Calu3 (cell line): ENCODE data around the gene ZNF791. TPM values are rescaled to one million over a fixed set of nuclear protein-coding genes. Genes with fewer than 3 reads are reported as not detected.

Source experiments
- BruUV-seq: library from RNA; stranded (reverse); fragments of 400-500 nt; replicated peaks from 2 replicates; lab custom pipeline; 2021; lab: Mats Ljungman, UMichigan
- CTCF ChIA-PET: fragments of 300-600 bp; sonication (Branson Sonifier 250); formaldehyde crosslinking; loops from one replicate; lab custom pipeline; 2022; ENCODE audit warnings: antibody characterized with exemption; lab: Charles Lee
- DNase-seq: peaks from one replicate; pipeline ENCODE4 v3.0.0; 2022
- H3K27ac Mint-ChIP-seq: one replicate; pipeline ENCODE4 v1.8.0; 2022; ENCODE audit warnings: mixed read lengths; ENCODE audit not compliant: unreplicated experiment
- H3K27me3 Mint-ChIP-seq: one replicate; pipeline ENCODE4 v1.8.0; 2022; ENCODE audit warnings: mixed read lengths; ENCODE audit not compliant: unreplicated experiment
- H3K36me3 Mint-ChIP-seq: one replicate; pipeline ENCODE4 v1.8.0; 2022; ENCODE audit warnings: mild to moderate bottlenecking, moderate library complexity, mixed read lengths; ENCODE audit not compliant: insufficient read depth, unreplicated experiment
- H3K4me1 Mint-ChIP-seq: one replicate; pipeline ENCODE4 v1.8.0; 2022; ENCODE audit warnings: mild to moderate bottlenecking, low read depth, mixed read lengths; ENCODE audit not compliant: unreplicated experiment
- H3K4me3 Mint-ChIP-seq: one replicate; pipeline ENCODE4 v1.8.0; 2022; ENCODE audit warnings: mild to moderate bottlenecking, low read depth, moderate library complexity, mixed read lengths; ENCODE audit not compliant: unreplicated experiment
- H3K9me3 Mint-ChIP-seq: one replicate; pipeline ENCODE4 v1.8.0; 2022; ENCODE audit warnings: low read depth, mixed read lengths; ENCODE audit not compliant: unreplicated experiment
- intact Hi-C: fragments of 100-400 bp; cut with micrococcal nuclease; formaldehyde crosslinking; loops from one replicate; pipeline ENCODE4 v1.10.0; 2022; ENCODE audit not compliant: unreplicated experiment
- total RNA-seq: library from RNA; stranded (reverse); gene quantifications from 2 replicates; pipeline ENCODE4 v1.2.3, GENCODE V29; 2022
- TF ChIP-seq, protein P1 (sequence below): fragments of 200-600 bp; IDR thresholded peaks from one replicate; pipeline ENCODE4 v1.8.0; 2022; ENCODE audit warnings: antibody characterized with exemption; ENCODE audit not compliant: unreplicated experiment

Gene ZNF791
- total RNA-seq, 1 experiment from 2014 or later, result 15.8 TPM

DNA sequence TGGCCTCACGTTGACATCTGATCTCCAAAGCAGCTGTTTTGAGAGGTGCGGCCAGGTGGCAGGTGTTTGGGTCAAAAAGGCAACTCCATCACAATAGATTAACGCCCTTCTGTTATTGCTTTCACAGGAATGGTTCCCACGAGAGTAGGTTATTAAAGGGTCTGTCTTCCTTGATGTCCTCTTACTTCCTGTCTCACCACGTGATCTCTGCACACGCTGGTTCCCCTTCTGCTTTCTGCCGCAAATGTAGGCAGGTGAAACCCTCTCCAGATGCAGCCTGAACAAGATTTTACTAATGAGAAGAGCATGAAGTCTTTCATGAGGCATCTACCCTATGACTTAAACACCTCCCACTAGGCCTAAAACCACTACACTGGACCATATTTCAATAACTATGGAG lies 36.7 kb upstream of the ZNF791 start:
- TF ChIP-seq, protein P1, sequence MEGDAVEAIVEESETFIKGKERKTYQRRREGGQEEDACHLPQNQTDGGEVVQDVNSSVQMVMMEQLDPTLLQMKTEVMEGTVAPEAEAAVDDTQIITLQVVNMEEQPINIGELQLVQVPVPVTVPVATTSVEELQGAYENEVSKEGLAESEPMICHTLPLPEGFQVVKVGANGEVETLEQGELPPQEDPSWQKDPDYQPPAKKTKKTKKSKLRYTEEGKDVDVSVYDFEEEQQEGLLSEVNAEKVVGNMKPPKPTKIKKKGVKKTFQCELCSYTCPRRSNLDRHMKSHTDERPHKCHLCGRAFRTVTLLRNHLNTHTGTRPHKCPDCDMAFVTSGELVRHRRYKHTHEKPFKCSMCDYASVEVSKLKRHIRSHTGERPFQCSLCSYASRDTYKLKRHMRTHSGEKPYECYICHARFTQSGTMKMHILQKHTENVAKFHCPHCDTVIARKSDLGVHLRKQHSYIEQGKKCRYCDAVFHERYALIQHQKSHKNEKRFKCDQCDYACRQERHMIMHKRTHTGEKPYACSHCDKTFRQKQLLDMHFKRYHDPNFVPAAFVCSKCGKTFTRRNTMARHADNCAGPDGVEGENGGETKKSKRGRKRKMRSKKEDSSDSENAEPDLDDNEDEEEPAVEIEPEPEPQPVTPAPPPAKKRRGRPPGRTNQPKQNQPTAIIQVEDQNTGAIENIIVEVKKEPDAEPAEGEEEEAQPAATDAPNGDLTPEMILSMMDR, result no peak
- H3K36me3 Mint-ChIP-seq, result no peaks in the 10 kb centered on the region
- no peak overlapping the region for H3K4me3 Mint-ChIP-seq
- peaks cover 16% of the 10 kb centered on the region for H3K9me3 Mint-ChIP-seq
- no peaks in the 10 kb centered on the region for H3K27me3 Mint-ChIP-seq
- no peaks in the 10 kb centered on the region for H3K4me1 Mint-ChIP-seq
- DNase-seq, result no peak
- CTCF ChIA-PET, result no interaction called here
- intact Hi-C loops, result no loop called here
- BruUV-seq, result no TSS peak
- H3K27ac Mint-ChIP-seq, result no peak overlapping the region

DNA sequence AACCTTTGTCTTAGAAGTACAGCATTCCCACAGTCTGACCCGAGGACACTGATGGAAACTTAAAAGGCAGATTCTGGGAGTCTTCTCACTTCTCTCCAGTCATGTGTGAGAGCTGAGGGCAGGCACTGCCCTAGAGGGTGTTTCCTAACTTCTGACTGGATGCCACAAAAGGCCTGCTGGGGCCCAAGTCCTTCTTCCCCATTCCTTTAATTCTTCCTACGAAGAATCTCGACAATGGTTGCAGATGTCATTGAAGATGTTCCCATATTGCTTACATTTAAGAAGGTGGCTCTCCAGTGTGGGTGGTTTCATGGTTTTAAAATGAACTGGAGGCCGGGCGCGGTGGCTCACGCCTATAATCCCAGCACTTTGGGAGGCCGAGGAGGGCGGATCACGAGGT lies 32.1 kb upstream of the ZNF791 start:
- no TSS peak for BruUV-seq
- Mint-ChIP-seq H3K27ac (no peak overlapping the region), H3K4me1 (no peaks in the 10 kb centered on the region), H3K4me3 (no peak overlapping the region), H3K27me3 (no peaks in the 10 kb centered on the region), H3K36me3 (peaks cover 7% of the 10 kb centered on the region), H3K9me3 (peaks cover 11% of the 10 kb centered on the region)
- CTCF ChIA-PET, result no interaction called here
- intact Hi-C loops, result no loop called here
- no peak for DNase-seq
- TF ChIP-seq, protein P1, result no peak

DNA sequence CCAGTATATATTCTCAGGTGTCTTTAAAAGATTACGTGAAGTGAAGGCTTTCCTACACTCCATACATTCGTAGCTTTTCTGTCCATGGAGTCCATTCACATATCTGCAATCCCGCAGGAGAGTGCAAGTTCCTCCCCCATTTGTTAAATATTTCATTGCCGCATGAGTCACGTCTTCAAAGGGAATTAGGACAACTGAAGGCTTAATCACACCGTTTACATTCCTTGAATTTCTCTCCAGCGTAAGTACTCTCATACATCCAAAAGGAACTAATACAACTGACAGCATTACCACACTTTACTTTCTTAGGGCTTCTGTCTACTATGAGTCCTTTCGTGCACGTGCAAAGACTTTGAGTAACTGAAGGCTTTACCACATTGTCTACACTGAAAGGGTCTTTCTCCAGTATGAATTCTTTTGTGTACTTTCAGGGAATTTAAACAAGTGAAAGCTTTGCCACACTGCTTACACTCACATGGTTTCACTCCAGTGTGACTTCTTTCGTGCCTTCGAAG lies 30.5 kb upstream of the ZNF791 start:
- intact Hi-C loops, result no loop called here
- peaks cover 7% of the 10 kb centered on the region for H3K36me3 Mint-ChIP-seq
- CTCF ChIA-PET, result no interaction called here
- no peak for DNase-seq
- no peaks in the 10 kb centered on the region for H3K4me1 Mint-ChIP-seq
- TF ChIP-seq, protein P1, result no peak
- peaks cover 11% of the 10 kb centered on the region for H3K9me3 Mint-ChIP-seq
- H3K27ac Mint-ChIP-seq, result no peak overlapping the region
- H3K27me3 Mint-ChIP-seq, result no peaks in the 10 kb centered on the region
- BruUV-seq, result no TSS peak
- H3K4me3 Mint-ChIP-seq, result no peak overlapping the region

DNA sequence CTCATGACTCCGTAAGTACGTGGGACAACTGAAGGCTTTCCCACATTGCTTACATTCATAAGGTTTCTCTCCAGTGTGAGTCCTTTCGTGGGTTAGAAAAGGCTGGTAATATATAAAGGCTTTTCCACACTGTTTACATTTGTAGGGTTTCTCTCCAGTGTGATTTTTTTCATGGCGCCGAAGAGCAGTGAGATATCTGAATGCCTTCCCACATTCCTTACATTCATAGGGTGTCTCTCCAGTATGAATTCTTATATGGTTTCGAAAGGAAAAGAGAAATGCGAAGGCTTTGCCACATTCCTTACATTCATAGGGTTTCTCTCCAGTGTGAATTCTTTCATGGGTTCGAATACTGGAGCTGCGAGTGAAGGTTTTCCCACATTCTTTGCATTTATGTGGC lies 29.6 kb upstream of the ZNF791 start:
- Mint-ChIP-seq H3K27me3 (no peaks in the 10 kb centered on the region), H3K4me1 (no peaks in the 10 kb centered on the region), H3K9me3 (peaks cover 9% of the 10 kb centered on the region), H3K36me3 (peaks cover 7% of the 10 kb centered on the region), H3K27ac (no peak overlapping the region), H3K4me3 (no peak overlapping the region)
- no peak for DNase-seq
- intact Hi-C loops, result no loop called here
- TF ChIP-seq, protein P1, result no peak
- CTCF ChIA-PET, result no interaction called here
- BruUV-seq, result no TSS peak
